ENCODE data around the gene CEACAM18.
"Not testable (repeated sequence)": the region's sequence is repeated elsewhere in the genome, so short reads cannot be mapped to it uniquely, and the experiment has no call there.

Gene CEACAM18

GRCh38 chr19:51440052-51440451 is 38.3 kb upstream of the CEACAM18 start:
- no peak for DNase-seq (ENCODE audit: low read depth)
- in situ Hi-C loops (cut with HindIII; ENCODE audit: low sequenced_read_pairs): no loop called here
- TF ChIP-seq CTCF (IDR thresholded peaks at IDR 0.05; ENCODE audit: low read depth, low read length, missing control alignments): no peak
- H3K4me3 ChIP-seq (ENCODE audit: low read depth, low read length): no peak overlapping the region

- DNase-seq (ENCODE audit: low read depth): no peak
- TF ChIP-seq CTCF (IDR thresholded peaks at IDR 0.05; ENCODE audit: low read depth, low read length, missing control alignments): no peak
- H3K4me3 ChIP-seq (ENCODE audit: low read depth, low read length): no peak overlapping the region
- in situ Hi-C loops (cut with HindIII; ENCODE audit: low sequenced_read_pairs): no loop called here
These were observed 37.4 kb upstream of the CEACAM18 start for GRCh38 chr19:51440846-51441409.

GRCh38 chr19:51441410-51442390 is 36.6 kb upstream of the CEACAM18 start:
- no peak for TF ChIP-seq CTCF (IDR thresholded peaks at IDR 0.05; ENCODE audit: low read depth, low read length, missing control alignments)
- DNase-seq (ENCODE audit: low read depth): no peak
- no peak overlapping the region for H3K4me3 ChIP-seq (ENCODE audit: low read depth, low read length)
- in situ Hi-C loops (cut with HindIII; ENCODE audit: low sequenced_read_pairs): no loop called here

GRCh38 chr19:51447510-51447909 is 30.8 kb upstream of the CEACAM18 start:
- H3K4me3 ChIP-seq (ENCODE audit: low read depth, low read length); in situ Hi-C loops (cut with HindIII; ENCODE audit: low sequenced_read_pairs); DNase-seq (ENCODE audit: low read depth): not testable (repeated sequence)

- H3K4me3 ChIP-seq (ENCODE audit: low read depth, low read length): no peak overlapping the region
- no peak for DNase-seq (ENCODE audit: low read depth)
- no peak for TF ChIP-seq CTCF (IDR thresholded peaks at IDR 0.05; ENCODE audit: low read depth, low read length, missing control alignments)
- in situ Hi-C loops (cut with HindIII; ENCODE audit: low sequenced_read_pairs): no loop called here
These were observed 30.3 kb upstream of the CEACAM18 start for GRCh38 chr19:51448011-51448410.

GRCh38 chr19:51448411-51449016 is 29.8 kb upstream of the CEACAM18 start:
- in situ Hi-C loops (cut with HindIII; ENCODE audit: low sequenced_read_pairs): no loop called here
- H3K4me3 ChIP-seq (ENCODE audit: low read depth, low read length): no peak overlapping the region
- TF ChIP-seq CTCF (IDR thresholded peaks at IDR 0.05; ENCODE audit: low read depth, low read length, missing control alignments): no peak
- no peak for DNase-seq (ENCODE audit: low read depth)

Measured in astrocyte of the cerebellum (primary cell).